IMR-90 (cell line): ENCODE results near the gene PCBP4. TPM values are rescaled to one million over a fixed set of nuclear protein-coding genes. Genes with fewer than 3 reads are reported as not detected.

Experiments
- ATAC-seq: fragments of 200-7000 bp; cut with Tn5 transposase; 2 replicates; pipeline ENCODE4 v1.9.1; 2020; ENCODE audit warnings: low read depth, mild to moderate bottlenecking, moderate library complexity
- BruUV-seq: library from RNA; stranded (reverse); fragments of 400-500 nt; replicated peaks from 2 replicates; lab custom pipeline; 2021; lab: Mats Ljungman, UMichigan
- CTCF ChIA-PET: fragments of 300-600 bp; formaldehyde crosslinking; extraction: SDS; loops from one replicate; lab custom pipeline; 2021; ENCODE audit warnings: antibody characterized with exemption; lab: Yijun Ruan, JAX
- POLR2A ChIA-PET: fragments of 300-600 bp; sonication (Branson Sonifier 250); formaldehyde crosslinking; loops from one replicate; lab custom pipeline; 2022; ENCODE audit warnings: antibody characterized with exemption; ENCODE audit not compliant: unreplicated experiment; lab: Charles Lee
- DNase-seq: peaks from one replicate; pipeline ENCODE4 v3.0.0; 2013
- H2AFZ ChIP-seq: replicated peaks from 2 replicates; pipeline ENCODE3; 2013; ENCODE audit warnings: low read length, mild to moderate bottlenecking; ENCODE audit not compliant: poor library complexity
- H2AK5ac ChIP-seq: 2 replicates; pipeline ENCODE4 v1.6.1; 2013; ENCODE audit warnings: low read depth, low read length, inconsistent platforms
- H2AK9ac ChIP-seq: replicated peaks from 2 replicates; pipeline ENCODE3; 2013; ENCODE audit warnings: mild to moderate bottlenecking, low read depth, low read length, moderate library complexity; ENCODE audit not compliant: poor library complexity
- H2BK120ac ChIP-seq: 2 replicates; pipeline ENCODE4 v1.6.1; 2013; ENCODE audit warnings: low read depth, low read length, inconsistent platforms
- H2BK15ac ChIP-seq: 3 replicates; pipeline ENCODE4 v1.6.1; 2013; ENCODE audit warnings: low read depth, low read length, inconsistent platforms
- H2BK20ac ChIP-seq: 2 replicates; pipeline ENCODE4 v1.6.1; 2013; ENCODE audit warnings: low read depth, mild to moderate bottlenecking, inconsistent platforms, low read length, moderate library complexity
- H2BK5ac ChIP-seq: 2 replicates; pipeline ENCODE4 v1.6.1; 2013; ENCODE audit warnings: mild to moderate bottlenecking, low read depth, low read length, inconsistent platforms; ENCODE audit not compliant: poor library complexity, severe bottlenecking
- H3K14ac ChIP-seq: replicated peaks from 2 replicates; pipeline ENCODE4 v1.6.1; 2013; ENCODE audit warnings: low read depth, low read length, inconsistent platforms
- H3K18ac ChIP-seq: 2 replicates; pipeline ENCODE4 v1.6.1; 2013; ENCODE audit warnings: low read depth, low read length, control low read depth
- H3K23ac ChIP-seq: 2 replicates; pipeline ENCODE4 v1.6.1; 2013; ENCODE audit warnings: low read depth, low read length, inconsistent platforms
- H3K27ac ChIP-seq: 2 replicates; pipeline ENCODE4 v1.5.1; 2013; ENCODE audit warnings: mild to moderate bottlenecking, control low read depth, low read length; ENCODE audit not compliant: insufficient read depth
- H3K27me3 ChIP-seq: 2 replicates; pipeline ENCODE4 v1.6.1; 2013; ENCODE audit warnings: low read length; ENCODE audit not compliant: control insufficient read depth, insufficient read depth
- H3K36me3 ChIP-seq: 2 replicates; pipeline ENCODE4 v1.6.1; 2013; ENCODE audit warnings: low read length, mixed read lengths; ENCODE audit not compliant: control insufficient read depth, insufficient read depth
- H3K4ac ChIP-seq: 2 replicates; pipeline ENCODE4 v1.6.1; 2013; ENCODE audit warnings: low read depth, low read length, inconsistent platforms
- H3K4me1 ChIP-seq: 2 replicates; pipeline ENCODE4 v1.6.1; 2013; ENCODE audit warnings: low read length, mixed read lengths; ENCODE audit not compliant: control insufficient read depth, insufficient read depth
- H3K4me2 ChIP-seq: 2 replicates; pipeline ENCODE4 v1.6.1; 2013; ENCODE audit warnings: low read depth, mild to moderate bottlenecking, control low read depth, low read length, moderate library complexity
- H3K4me3 ChIP-seq: 2 replicates; pipeline ENCODE4 v1.5.1; 2013; ENCODE audit warnings: low read depth, mild to moderate bottlenecking, control low read depth, low read length, moderate library complexity; ENCODE audit not compliant: insufficient read depth
- H3K56ac ChIP-seq: 2 replicates; pipeline ENCODE4 v1.6.1; 2013; ENCODE audit warnings: low read length, inconsistent platforms; ENCODE audit not compliant: insufficient read depth; ENCODE audit errors: extremely low read depth
- H3K79me1 ChIP-seq, 2 experiments: 2 replicates each; pipeline ENCODE4 v1.6.1; 2013; ENCODE audit warnings: low read length in 2 of 2, inconsistent platforms in 1 of 2, low read depth in 1 of 2
- H3K9ac ChIP-seq: 2 replicates; pipeline ENCODE4 v1.6.1; 2013; ENCODE audit warnings: low read depth, low read length, control low read depth
- H3K9me1 ChIP-seq: 2 replicates; pipeline ENCODE4 v1.6.1; 2013; ENCODE audit warnings: low read length, inconsistent platforms; ENCODE audit not compliant: insufficient read depth
- H3K9me3 ChIP-seq: 2 replicates; pipeline ENCODE4 v1.6.1; 2013; ENCODE audit warnings: low read length; ENCODE audit not compliant: control insufficient read depth, insufficient read depth
- H4K20me1 ChIP-seq: 2 replicates; pipeline ENCODE4 v1.6.1; 2013; ENCODE audit warnings: low read length, inconsistent platforms; ENCODE audit not compliant: insufficient read depth
- H4K5ac ChIP-seq: 2 replicates; pipeline ENCODE4 v1.6.1; 2013; ENCODE audit warnings: mild to moderate bottlenecking, low read depth, low read length, control low read depth
- H4K8ac ChIP-seq, 2 experiments: 2 replicates each; pipeline ENCODE4 v1.6.1; 2013; ENCODE audit warnings: low read depth in 2 of 2, low read length in 2 of 2, control low read depth in 1 of 2, inconsistent platforms in 1 of 2
- H4K91ac ChIP-seq: 2 replicates; pipeline ENCODE4 v1.6.1; 2013; ENCODE audit warnings: low read depth, low read length, inconsistent platforms; ENCODE audit not compliant: insufficient read depth
- CEBPB ChIP-seq: IDR thresholded peaks from 2 replicates; pipeline ENCODE4 v1.6.1; 2012; ENCODE audit warnings: low read depth, low read length, improper control_type of control experiment
- MAZ ChIP-seq: IDR thresholded peaks from 2 replicates; pipeline ENCODE4 v1.6.1; 2012; ENCODE audit warnings: low read depth, mild to moderate bottlenecking, low read length, improper control_type of control experiment, moderate library complexity, borderline replicate concordance
- WGBS, 2 experiments: methylation state at CpG; one replicate each; pipeline versions ENCODE4 v1.1.5 to v1.1.7; 2013; ENCODE audit warnings: missing lambda C conversion rate in 2 of 2; ENCODE audit not compliant: insufficient read length in 1 of 2; ENCODE audit errors: extremely low coverage in 2 of 2; 5-methylcytosine and 5-hydroxymethylcytosine counted together
- dilution Hi-C: fragments of 300-500 bp; cut with HindIII; formaldehyde crosslinking; loops from one replicate; pipeline ENCODE4 v1.14.3; 2018; ENCODE audit warnings: low sequenced_read_pairs; ENCODE audit not compliant: unreplicated experiment
- in situ Hi-C: fragments of 300-500 bp; cut with MboI; formaldehyde crosslinking; loops from 3 replicates; pipeline ENCODE4 v1.14.3; 2019; ENCODE audit warnings: low sequenced_read_pairs, inconsistent platforms, mixed read lengths
- intact Hi-C: fragments of 100-400 bp; cut with micrococcal nuclease; formaldehyde crosslinking; loops from 2 replicates; pipeline ENCODE4 v1.10.0; 2022
- polyA plus RNA-seq, 3 experiments: library from polyadenylated mRNA; depleted of rRNA; stranded (reverse); fragments of >200 nt; gene quantifications; 2 replicates each; pipeline ENCODE4 v1.2.3, GENCODE V29; 2012; ENCODE audit warnings: low replicate concordance in 1 of 3
- total RNA-seq: library from RNA; depleted of rRNA; stranded (reverse); fragments of >200 nt; gene quantifications from 2 replicates; pipeline ENCODE4 v1.2.3, GENCODE V29; 2012

The PCBP4 gene
- total and polyA plus RNA-seq, 2 of the 4 experiments (the other 2 are of a cell fraction) = 70.8 to 110 TPM

DNA sequence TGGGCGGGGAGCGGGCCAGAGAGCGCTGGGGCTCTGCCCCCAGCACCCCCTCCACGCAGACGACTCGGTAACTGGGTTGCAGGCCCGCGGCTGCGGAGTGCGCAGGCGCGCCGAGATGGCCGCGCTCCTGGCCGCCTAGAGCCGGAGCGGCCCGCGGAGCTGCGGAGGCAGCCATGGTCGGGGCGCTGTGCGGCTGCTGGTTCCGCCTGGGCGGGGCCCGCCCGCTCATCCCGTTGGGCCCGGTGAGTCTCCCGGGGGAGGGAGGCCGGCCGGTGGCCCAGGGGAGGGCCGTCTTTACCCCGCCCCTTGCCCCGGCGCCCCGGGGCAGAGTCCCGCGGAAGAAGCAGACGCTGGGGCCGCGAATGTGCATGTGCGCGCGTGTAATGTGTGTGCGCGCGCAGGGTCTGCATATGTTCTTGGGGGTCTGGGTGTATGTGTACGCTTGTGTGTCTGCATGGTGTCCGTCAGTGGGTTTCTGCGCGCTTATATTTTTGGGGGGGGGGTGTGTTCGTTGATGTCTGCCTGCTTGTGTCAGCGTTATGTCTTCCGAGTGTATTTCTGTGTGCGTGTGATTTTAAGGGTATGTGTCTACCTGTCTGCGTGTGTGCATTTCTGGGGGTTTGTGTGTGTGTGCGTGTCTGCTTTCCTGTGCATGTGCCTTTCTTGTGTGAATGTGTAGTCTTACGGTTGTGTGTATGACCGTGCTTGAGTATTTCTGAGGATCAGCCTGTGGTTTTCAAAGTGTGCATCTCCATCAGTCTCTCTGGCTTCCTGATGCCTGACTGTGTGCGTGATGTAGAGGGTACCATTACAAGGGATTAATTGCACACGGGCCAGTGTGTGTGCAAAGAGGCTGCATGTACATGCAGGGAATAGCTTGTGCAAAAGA, 8.0 kb upstream of the PCBP4 start, which contains the start of gene ABHD14A:
Gene ABHD14A (plus strand): TSS at position 102 of the 889 bp plus-strand sequence. CDS start 72 bp downstream, at position 174.
- intact Hi-C loops = loop anchor here (1.0 kb wide), 1 partner anchor 33 kb away; the partner anchor contains the start of gene PARP3
- H2BK20ac ChIP-seq = peak within 1 kb of the TSS; percentile 72; the same call in 1 of the 2 replicates
- peak within 1 kb of the TSS; percentile 50 for H3K18ac ChIP-seq
- peak within 1 kb of the TSS; percentile 90 to 98 for H4K8ac ChIP-seq
- H3K27me3 ChIP-seq = no peaks in the 10 kb centered on the region
- ATAC-seq (peak; percentile 79), DNase-seq (peak; percentile 55)
- H4K91ac ChIP-seq = peak within 1 kb of the TSS; percentile 91
- no peaks in the 10 kb centered on the region for H3K36me3 ChIP-seq
- CTCF ChIA-PET = interaction anchor here (1.0 kb wide), 1 partner anchor 18 kb away, joined by 4 read pairs; no protein-coding TSS in a partner anchor
- peak within 1 kb of the TSS; percentile 43 for H3K27ac ChIP-seq
- peaks cover 12% of the 10 kb centered on the region for H3K9me1 ChIP-seq
- dilution Hi-C loops = no loop called here
- peak within 1 kb of the TSS; percentile 61 for H3K9ac ChIP-seq
- peak within 1 kb of the TSS; percentile 70 for H2BK5ac ChIP-seq
- peaks cover 4% of the 10 kb centered on the region; the same call in 1 of the 2 replicates for H4K20me1 ChIP-seq
- peak within 1 kb of the TSS; percentile 97 for H2AFZ ChIP-seq
- H4K5ac ChIP-seq = peak within 1 kb of the TSS; percentile 95
- H3K4me1 ChIP-seq = peaks cover 13% of the 10 kb centered on the region
- H3K9me3 ChIP-seq = no peaks in the 10 kb centered on the region
- H2AK9ac ChIP-seq = peak within 1 kb of the TSS; percentile 71
- H3K56ac ChIP-seq = peak within 1 kb of the TSS; percentile 68; the same call in 1 of the 2 replicates
- WGBS, 2 experiments = 0% methylated on average over 51 of the region's 63 CpGs; no CpG with 5 or more reads in 1 of the 2 experiments
- POLR2A ChIA-PET = no interaction called here
- peak within 1 kb of the TSS; percentile 93 for H3K4me2 ChIP-seq
- TF ChIP-seq MAZ (peak; percentile 53; the same call in 1 of the 2 replicates), CEBPB (no peak)
- peaks cover 10 to 33% of the 10 kb centered on the region in 2 experiments; a peak in 3 of 4 replicates for H3K79me1 ChIP-seq
- peak within 1 kb of the TSS; percentile 68 for H3K4me3 ChIP-seq
- H2AK5ac ChIP-seq = peak within 1 kb of the TSS; percentile 95
- peak within 1 kb of the TSS; percentile 84 for H2BK15ac ChIP-seq
- BruUV-seq = no TSS peak
- peak within 1 kb of the TSS; percentile 97 for H3K23ac ChIP-seq
- peak within 1 kb of the TSS; percentile 68 for H2BK120ac ChIP-seq
- in situ Hi-C loops = loop anchor here (25.0 kb wide), 1 partner anchor 1638 kb away; the partner anchor contains the start of genes RASSF1, TUSC2 and ZMYND10
- peak within 1 kb of the TSS; percentile 92 for H3K14ac ChIP-seq
- peak within 1 kb of the TSS; percentile 95 for H3K4ac ChIP-seq
